GM12878 (cell line): Measurements from ENCODE around the gene CRBN.

Experiments
- ASH2L ChIP-seq: fragments of 300-600, 200-600 bp; sonication (generic); IDR thresholded peaks from 2 replicates; pipeline ENCODE4 v1.6.1; 2017; ENCODE audit warnings: low read depth, mild to moderate bottlenecking, borderline replicate concordance
- CBFB ChIP-seq: IDR thresholded peaks from 2 replicates; pipeline ENCODE4 v1.6.1; 2016; ENCODE audit warnings: antibody characterized with exemption, low read depth
- FOXM1 ChIP-seq: IDR thresholded peaks from 2 replicates; pipeline ENCODE4 v1.6.1; 2012; ENCODE audit warnings: low read depth, mild to moderate bottlenecking, inconsistent platforms, low read length, moderate library complexity
- HDAC2 ChIP-seq: fragments of 200-600 bp; sonication (generic); IDR thresholded peaks from 2 replicates; pipeline ENCODE4 v1.6.1; 2017
- NR2C2 ChIP-seq: IDR thresholded peaks from 2 replicates; pipeline ENCODE4 v1.6.1; 2011; ENCODE audit warnings: borderline replicate concordance, low read depth; ENCODE audit not compliant: control insufficient read depth, insufficient read length
- RFX5 ChIP-seq: IDR thresholded peaks from 2 replicates; pipeline ENCODE4 v1.6.1; 2011; ENCODE audit warnings: low read depth, low read length, improper control_type of control experiment
- ZBED1 ChIP-seq: IDR thresholded peaks from 2 replicates; pipeline ENCODE4 v1.6.1; 2016; ENCODE audit warnings: borderline replicate concordance
- TF ChIP-seq, protein P1 (sequence below), 3 experiments: IDR thresholded peaks in 2 of 3; conservative IDR thresholded peaks in 1 of 3; 2 replicates each; pipeline ENCODE4 v1.5.1; 2011; ENCODE audit warnings: low read depth in 3 of 3, low read length in 3 of 3, mild to moderate bottlenecking in 3 of 3, control low read depth in 2 of 3, moderate library complexity in 2 of 3, inconsistent platforms in 1 of 3, mixed read lengths in 1 of 3; ENCODE audit not compliant: control insufficient read depth in 2 of 3, insufficient read depth in 1 of 3; ENCODE audit errors: extremely low read depth in 1 of 3
- TF ChIP-seq, protein P2 (sequence below): IDR thresholded peaks from 2 replicates; pipeline ENCODE4 v1.6.1; 2011; ENCODE audit warnings: mild to moderate bottlenecking, low read depth, low read length, moderate library complexity; ENCODE audit not compliant: insufficient replicate concordance

DNA sequence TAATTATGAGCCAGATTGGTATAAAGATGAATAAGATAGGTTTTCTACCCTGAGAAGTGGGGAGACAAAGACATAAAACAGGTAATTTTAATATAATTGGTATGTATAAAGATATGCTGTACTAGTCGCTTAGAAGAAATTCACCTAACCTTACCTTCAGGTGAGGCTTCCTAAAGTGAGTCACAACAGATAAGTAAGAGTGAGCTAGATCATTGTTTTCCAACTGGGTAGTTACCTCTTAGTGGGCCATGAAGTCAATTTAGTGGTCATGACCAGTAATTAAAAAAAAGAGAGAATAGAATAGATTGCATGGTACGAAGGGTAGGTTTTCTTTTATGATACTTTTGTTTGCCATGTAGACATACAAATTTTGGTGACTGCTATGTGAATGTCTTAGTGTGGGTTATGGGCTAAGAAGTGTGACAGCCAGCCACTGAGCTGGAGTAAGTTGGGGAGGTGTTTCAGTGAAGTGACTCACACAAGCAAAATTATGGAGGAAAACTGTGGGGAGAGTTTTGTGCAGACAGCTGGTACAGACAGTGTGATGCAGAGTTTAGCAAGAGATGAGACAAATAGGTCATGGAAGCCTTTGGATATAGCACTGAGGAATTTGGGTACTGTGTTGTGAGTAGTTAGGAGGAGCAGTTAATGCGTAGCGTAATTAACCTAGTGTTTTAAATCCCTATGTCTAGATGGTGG, 44.6 kb downstream of the CRBN start:
- TF ChIP-seq HDAC2, result no peak
- no peak for TF ChIP-seq ZBED1
- no peak for TF ChIP-seq RFX5
- TF ChIP-seq, protein P1, sequence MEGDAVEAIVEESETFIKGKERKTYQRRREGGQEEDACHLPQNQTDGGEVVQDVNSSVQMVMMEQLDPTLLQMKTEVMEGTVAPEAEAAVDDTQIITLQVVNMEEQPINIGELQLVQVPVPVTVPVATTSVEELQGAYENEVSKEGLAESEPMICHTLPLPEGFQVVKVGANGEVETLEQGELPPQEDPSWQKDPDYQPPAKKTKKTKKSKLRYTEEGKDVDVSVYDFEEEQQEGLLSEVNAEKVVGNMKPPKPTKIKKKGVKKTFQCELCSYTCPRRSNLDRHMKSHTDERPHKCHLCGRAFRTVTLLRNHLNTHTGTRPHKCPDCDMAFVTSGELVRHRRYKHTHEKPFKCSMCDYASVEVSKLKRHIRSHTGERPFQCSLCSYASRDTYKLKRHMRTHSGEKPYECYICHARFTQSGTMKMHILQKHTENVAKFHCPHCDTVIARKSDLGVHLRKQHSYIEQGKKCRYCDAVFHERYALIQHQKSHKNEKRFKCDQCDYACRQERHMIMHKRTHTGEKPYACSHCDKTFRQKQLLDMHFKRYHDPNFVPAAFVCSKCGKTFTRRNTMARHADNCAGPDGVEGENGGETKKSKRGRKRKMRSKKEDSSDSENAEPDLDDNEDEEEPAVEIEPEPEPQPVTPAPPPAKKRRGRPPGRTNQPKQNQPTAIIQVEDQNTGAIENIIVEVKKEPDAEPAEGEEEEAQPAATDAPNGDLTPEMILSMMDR (IDR thresholded peaks at IDR 0.05 in 2 of 3, conservative IDR thresholded peaks at IDR 0.05 in 1 of 3; ENCODE audit: control insufficient read depth in 2 of 3, extremely low read depth in 1 of 3, insufficient read depth in 1 of 3, low read depth in 3 of 3, low read length in 3 of 3), result no peak
- TF ChIP-seq NR2C2, result no peak
- no peak for TF ChIP-seq CBFB
- no peak for TF ChIP-seq FOXM1
- TF ChIP-seq, protein P2, sequence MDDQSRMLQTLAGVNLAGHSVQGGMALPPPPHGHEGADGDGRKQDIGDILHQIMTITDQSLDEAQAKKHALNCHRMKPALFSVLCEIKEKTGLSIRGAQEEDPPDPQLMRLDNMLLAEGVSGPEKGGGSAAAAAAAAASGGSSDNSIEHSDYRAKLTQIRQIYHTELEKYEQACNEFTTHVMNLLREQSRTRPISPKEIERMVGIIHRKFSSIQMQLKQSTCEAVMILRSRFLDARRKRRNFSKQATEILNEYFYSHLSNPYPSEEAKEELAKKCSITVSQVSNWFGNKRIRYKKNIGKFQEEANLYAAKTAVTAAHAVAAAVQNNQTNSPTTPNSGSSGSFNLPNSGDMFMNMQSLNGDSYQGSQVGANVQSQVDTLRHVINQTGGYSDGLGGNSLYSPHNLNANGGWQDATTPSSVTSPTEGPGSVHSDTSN, result no peak
- TF ChIP-seq ASH2L, result no peak
